OCI-LY7 (cell line): ENCODE data around the gene KCNK4. TPM values are rescaled to one million over a fixed set of nuclear protein-coding genes. Genes with fewer than 3 reads are reported as not detected.

ENCODE experiments used
- BruUV-seq: library from RNA; stranded (reverse); fragments of 400-500 nt; replicated peaks from 2 replicates; lab custom pipeline; 2021; lab: Mats Ljungman, UMichigan
- CTCF ChIA-PET: fragments of 300-600 bp; sonication (Branson Sonifier 250); formaldehyde crosslinking; loops from one replicate; lab custom pipeline; 2022; ENCODE audit warnings: antibody characterized with exemption; ENCODE audit not compliant: unreplicated experiment; lab: Charles Lee
- POLR2A ChIA-PET: fragments of 300-600 bp; sonication (Branson Sonifier 250); formaldehyde crosslinking; loops from one replicate; lab custom pipeline; 2022; ENCODE audit warnings: antibody characterized with exemption; lab: Charles Lee
- DNase-seq: peaks from one replicate; pipeline ENCODE4 v3.0.0-alpha.2; 2015; ENCODE audit warnings: low spot score
- H2AFZ ChIP-seq: fragments of 200-600 bp; sonication (generic), shearing (Covaris generic); 2 replicates; pipeline ENCODE4 v1.6.1; 2014; ENCODE audit warnings: mild to moderate bottlenecking, antibody characterized with exemption, low read length, moderate library complexity
- H3K27ac ChIP-seq: fragments of 200-600 bp; sonication (generic); 2 replicates; pipeline ENCODE4 v1.5.1; 2014; ENCODE audit warnings: mixed run types, low read depth, mild to moderate bottlenecking, moderate library complexity, low read length, inconsistent platforms; ENCODE audit not compliant: poor library complexity, severe bottlenecking
- H3K36me3 ChIP-seq: fragments of 200-600 bp; sonication (generic); 2 replicates; pipeline ENCODE4 v1.6.1; 2014; ENCODE audit warnings: mild to moderate bottlenecking, antibody characterized with exemption, low read length, moderate library complexity, mixed read lengths; ENCODE audit not compliant: insufficient read depth
- H3K4me1 ChIP-seq: fragments of 200-600 bp; sonication (generic); 2 replicates; pipeline ENCODE4 v1.5.1; 2014; ENCODE audit warnings: mild to moderate bottlenecking, low read length; ENCODE audit not compliant: insufficient read depth, poor library complexity, severe bottlenecking
- H3K4me2 ChIP-seq: fragments of 200-600 bp; sonication (generic); 2 replicates; pipeline ENCODE4 v1.6.1; 2014; ENCODE audit warnings: mild to moderate bottlenecking, low read length
- H3K4me3 ChIP-seq: fragments of 200-600 bp; sonication (generic); 2 replicates; pipeline ENCODE4 v1.5.1; 2014; ENCODE audit warnings: mild to moderate bottlenecking, low read depth, low read length; ENCODE audit not compliant: poor library complexity, severe bottlenecking
- H3K79me2 ChIP-seq: fragments of 200-600 bp; sonication (generic); 2 replicates; pipeline ENCODE4 v1.6.1; 2016; ENCODE audit warnings: low read depth, mild to moderate bottlenecking, low read length, moderate library complexity, mixed read lengths; ENCODE audit not compliant: insufficient read depth
- H3K9me2 ChIP-seq: fragments of 200-600 bp; sonication (generic); 2 replicates; pipeline ENCODE4 v1.6.1; 2016; ENCODE audit warnings: mild to moderate bottlenecking, low read length, mixed read lengths; ENCODE audit not compliant: insufficient read depth
- H3K9me3 ChIP-seq: fragments of 200-600 bp; sonication (generic); 2 replicates; pipeline ENCODE4 v1.6.1; 2014; ENCODE audit warnings: mild to moderate bottlenecking, mixed run types, low read length, mixed read lengths
- H4K20me1 ChIP-seq: fragments of 200-600 bp; sonication (generic); 2 replicates; pipeline ENCODE4 v1.6.1; 2014; ENCODE audit warnings: mild to moderate bottlenecking, antibody characterized with exemption, low read length, moderate library complexity, mixed read lengths; ENCODE audit not compliant: insufficient read depth
- EZH2phosphoT487 ChIP-seq: fragments of 200-600 bp; sonication (generic); IDR thresholded peaks from 2 replicates; pipeline ENCODE4 v1.6.1; 2018; ENCODE audit warnings: low read depth, borderline replicate concordance, mild to moderate bottlenecking, mixed run types, antibody characterized with exemption, low read length, moderate library complexity, mixed read lengths
- intact Hi-C: fragments of 100-400 bp; cut with micrococcal nuclease; formaldehyde crosslinking; loops from one replicate; pipeline ENCODE4 v1.10.0; 2022; ENCODE audit not compliant: unreplicated experiment
- total RNA-seq, 2 experiments: library from RNA; depleted of rRNA in 1 of 2; stranded (reverse); fragments of >200 nt in 1 of 2; shearing (Covaris generic) in 1 of 2; gene quantifications; 2 replicates each; pipeline ENCODE4 v1.2.3, GENCODE V29; 2014 to 2022
- TF ChIP-seq, protein P1 (sequence below): fragments of 200-600 bp; sonication (generic); conservative IDR thresholded peaks from 2 replicates; pipeline ENCODE4 v1.5.1; 2014; ENCODE audit warnings: mild to moderate bottlenecking, antibody characterized with exemption, low read length, moderate library complexity, mixed read lengths

The KCNK4 gene
- total RNA-seq, 2 experiments from 2014 or later: 0.80 to 0.95 TPM

DNA sequence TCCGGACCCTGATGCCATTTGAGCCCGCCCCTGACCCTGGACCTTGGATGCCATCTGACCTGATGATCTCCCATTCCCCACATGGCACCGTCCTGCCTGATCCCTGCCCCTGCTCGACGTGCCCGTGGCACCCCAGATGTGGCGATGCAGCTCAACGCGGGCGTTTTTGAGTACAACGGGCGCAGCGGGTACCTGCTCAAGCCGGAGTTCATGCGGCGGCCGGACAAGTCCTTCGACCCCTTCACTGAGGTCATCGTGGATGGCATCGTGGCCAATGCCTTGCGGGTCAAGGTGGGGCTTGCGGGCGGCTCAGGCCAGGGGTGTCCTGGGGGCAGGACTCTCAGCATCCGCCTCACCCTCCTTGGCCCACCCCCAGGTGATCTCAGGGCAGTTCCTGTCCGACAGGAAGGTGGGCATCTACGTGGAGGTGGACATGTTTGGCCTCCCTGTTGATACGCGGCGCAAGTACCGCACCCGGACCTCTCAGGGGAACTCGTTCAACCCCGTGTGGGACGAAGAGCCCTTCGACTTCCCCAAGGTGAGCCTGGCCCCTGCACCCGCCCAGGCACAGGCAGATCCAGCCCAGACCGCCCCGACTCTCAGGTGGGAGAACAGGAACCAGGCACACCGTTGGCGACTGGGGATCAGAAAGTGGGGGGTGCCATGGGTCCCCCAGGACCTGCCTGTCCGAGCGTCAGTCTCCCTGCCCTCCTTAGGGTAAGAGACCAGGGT, 28.7 kb upstream of the KCNK4 start:
- CTCF ChIA-PET: no interaction called here
- H3K36me3 ChIP-seq: no peaks in the 10 kb centered on the region
- POLR2A ChIA-PET: no interaction called here

GRCh38 chr11:64263021-64263946, 27.8 kb upstream of the KCNK4 start:
- POLR2A ChIA-PET: no interaction called here
- no TSS peak for BruUV-seq

More for the DNA sequence above, 28.7 kb upstream of the KCNK4 start:
- BruUV-seq: no TSS peak
- no peak overlapping the region for H3K4me3 ChIP-seq
- H4K20me1 ChIP-seq: no peaks in the 10 kb centered on the region
- no peak overlapping the region for H3K27ac ChIP-seq
- DNase-seq: no peak
- H3K9me3 ChIP-seq: no peaks in the 10 kb centered on the region
- H3K4me1 ChIP-seq: peaks cover 6% of the 10 kb centered on the region
- H3K4me2 ChIP-seq: no peak overlapping the region
- no peaks in the 10 kb centered on the region for H3K9me2 ChIP-seq
- no peak for TF ChIP-seq EZH2phosphoT487
- TF ChIP-seq, protein P1, sequence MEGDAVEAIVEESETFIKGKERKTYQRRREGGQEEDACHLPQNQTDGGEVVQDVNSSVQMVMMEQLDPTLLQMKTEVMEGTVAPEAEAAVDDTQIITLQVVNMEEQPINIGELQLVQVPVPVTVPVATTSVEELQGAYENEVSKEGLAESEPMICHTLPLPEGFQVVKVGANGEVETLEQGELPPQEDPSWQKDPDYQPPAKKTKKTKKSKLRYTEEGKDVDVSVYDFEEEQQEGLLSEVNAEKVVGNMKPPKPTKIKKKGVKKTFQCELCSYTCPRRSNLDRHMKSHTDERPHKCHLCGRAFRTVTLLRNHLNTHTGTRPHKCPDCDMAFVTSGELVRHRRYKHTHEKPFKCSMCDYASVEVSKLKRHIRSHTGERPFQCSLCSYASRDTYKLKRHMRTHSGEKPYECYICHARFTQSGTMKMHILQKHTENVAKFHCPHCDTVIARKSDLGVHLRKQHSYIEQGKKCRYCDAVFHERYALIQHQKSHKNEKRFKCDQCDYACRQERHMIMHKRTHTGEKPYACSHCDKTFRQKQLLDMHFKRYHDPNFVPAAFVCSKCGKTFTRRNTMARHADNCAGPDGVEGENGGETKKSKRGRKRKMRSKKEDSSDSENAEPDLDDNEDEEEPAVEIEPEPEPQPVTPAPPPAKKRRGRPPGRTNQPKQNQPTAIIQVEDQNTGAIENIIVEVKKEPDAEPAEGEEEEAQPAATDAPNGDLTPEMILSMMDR: no peak
- intact Hi-C loops: no loop called here
- no peaks in the 10 kb centered on the region for H3K79me2 ChIP-seq
- H2AFZ ChIP-seq: no peak overlapping the region

More at GRCh38 chr11:64263021-64263946, 27.8 kb upstream of the KCNK4 start:
- intact Hi-C loops: no loop called here
- no peak overlapping the region for H3K4me2 ChIP-seq
- no peak for DNase-seq
- TF ChIP-seq, protein P1: no peak
- TF ChIP-seq EZH2phosphoT487: no peak
- no peaks in the 10 kb centered on the region for H3K9me2 ChIP-seq
- H3K9me3 ChIP-seq: no peaks in the 10 kb centered on the region
- H3K4me1 ChIP-seq: peaks cover 12% of the 10 kb centered on the region
- no peaks in the 10 kb centered on the region for H3K36me3 ChIP-seq
- no peaks in the 10 kb centered on the region for H3K79me2 ChIP-seq
- no peak overlapping the region for H3K4me3 ChIP-seq
- H3K27ac ChIP-seq: no peak overlapping the region
- H4K20me1 ChIP-seq: no peaks in the 10 kb centered on the region
- no peak overlapping the region for H2AFZ ChIP-seq
- CTCF ChIA-PET: no interaction called here
